ENCODE measurements around the gene IPO11.

Gene IPO11

DNA sequence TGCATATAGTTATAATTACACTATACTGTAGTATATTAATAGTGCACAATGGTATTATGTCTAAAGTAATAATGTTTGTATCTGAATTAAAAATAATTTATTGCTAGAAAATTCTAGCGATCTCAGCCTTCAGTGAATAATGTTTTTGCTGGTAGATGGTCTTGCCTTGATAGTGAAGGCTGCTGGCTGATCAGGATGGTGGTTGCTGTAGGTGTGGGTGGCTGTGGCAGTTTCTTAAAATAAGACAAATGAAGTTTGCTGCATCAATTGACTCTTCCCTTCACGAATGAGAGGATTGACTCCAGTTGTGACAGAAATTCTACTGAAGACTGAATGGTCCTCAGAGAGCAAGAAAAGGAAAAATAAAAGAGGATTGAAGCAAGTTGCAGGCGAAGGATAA lies 146.4 kb downstream of the IPO11 start:
- no peak overlapping the region for H3K4ac ChIP-seq (ENCODE audit: low read depth in 1 of 2, low read length in 2 of 2)
- no peak overlapping the region for H2BK12ac ChIP-seq (ENCODE audit: low read length in 2 of 2)
- peaks cover 2% of the 10 kb centered on the region for H3K79me1 ChIP-seq (replicated peaks; ENCODE audit: low read length, poor library complexity, severe bottlenecking)
- no peak overlapping the region for H3K9ac ChIP-seq (ENCODE audit: low read length)
- no peak overlapping the region for H2AK5ac ChIP-seq (ENCODE audit: low read length, severe bottlenecking)
- H3K14ac ChIP-seq (ENCODE audit: low read length in 2 of 2), result no peak overlapping the region
- no peaks in the 10 kb centered on the region for H3K9me3 ChIP-seq (ENCODE audit: control insufficient read depth, low read length)
- no peak overlapping the region for H2BK120ac ChIP-seq (ENCODE audit: low read depth, low read length)
- no peak overlapping the region for H3K4me2 ChIP-seq (ENCODE audit: low read length, poor library complexity, severe bottlenecking)
- H4K8ac ChIP-seq (ENCODE audit: low read length), result no peak overlapping the region
- no peak overlapping the region for H2AFZ ChIP-seq (ENCODE audit: low read depth, low read length)
- no peak overlapping the region for H3K18ac ChIP-seq (ENCODE audit: low read depth in 1 of 2, low read length in 2 of 2)
- no peak for DNase-seq
- H3K4me1 ChIP-seq (ENCODE audit: control insufficient read depth, insufficient read depth, low read depth, low read length), result no peaks in the 10 kb centered on the region
- no peak overlapping the region for H3K27ac ChIP-seq (ENCODE audit: low read length, poor library complexity, severe bottlenecking)
- H2BK5ac ChIP-seq (ENCODE audit: low read depth, low read length, poor library complexity, severe bottlenecking), result no peak overlapping the region
- 97% methylated on average over 3 of the region's 3 CpGs for WGBS
- H3K23ac ChIP-seq (ENCODE audit: low read length in 2 of 2), result no peak overlapping the region
- no peak overlapping the region for H2BK15ac ChIP-seq (ENCODE audit: low read depth, poor library complexity, severe bottlenecking)
- no peak overlapping the region for H3K4me3 ChIP-seq (ENCODE audit: insufficient read depth in 1 of 2, low read depth in 1 of 2, low read length in 2 of 2)
- peaks cover 0 to 28% of the 10 kb centered on the region in 2 experiments for H3K36me3 ChIP-seq (ENCODE audit: control insufficient read depth in 1 of 2, insufficient read depth in 2 of 2, low read depth in 1 of 2, low read length in 2 of 2)
- no peaks in the 10 kb centered on the region for H3K27me3 ChIP-seq (ENCODE audit: control insufficient read depth in 1 of 2, insufficient read depth in 1 of 2, low read length in 2 of 2)
- H4K91ac ChIP-seq (ENCODE audit: low read length), result no peak overlapping the region

DNA sequence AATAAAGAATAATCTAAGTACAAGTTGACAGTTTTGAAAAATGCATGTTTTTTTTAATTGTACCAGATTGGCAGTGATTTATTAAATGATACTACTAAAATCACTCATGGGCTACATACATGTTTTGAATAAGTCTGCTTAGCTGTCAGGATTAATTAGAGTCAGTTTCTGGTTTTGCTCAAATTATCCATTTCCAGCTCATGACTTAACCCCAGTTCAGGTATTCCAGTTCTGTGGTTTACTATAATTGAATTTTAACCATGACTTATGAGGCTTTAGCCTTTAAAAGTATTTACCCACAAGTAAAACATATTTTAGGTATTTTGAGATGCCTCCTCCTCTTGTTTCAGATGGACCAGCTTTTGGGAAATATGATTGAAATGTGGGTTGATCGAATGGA lies 148.2 kb downstream of the IPO11 start:
- peaks cover 2 to 28% of the 10 kb centered on the region in 2 experiments for H3K36me3 ChIP-seq (ENCODE audit: control insufficient read depth in 1 of 2, insufficient read depth in 2 of 2, low read depth in 1 of 2, low read length in 2 of 2)
- no peak overlapping the region for H2BK12ac ChIP-seq (ENCODE audit: low read length in 2 of 2)
- peaks cover 4% of the 10 kb centered on the region for H3K79me1 ChIP-seq (replicated peaks; ENCODE audit: low read length, poor library complexity, severe bottlenecking)
- no peak overlapping the region for H3K18ac ChIP-seq (ENCODE audit: low read depth in 1 of 2, low read length in 2 of 2)
- DNase-seq, result no peak
- H3K23ac ChIP-seq (ENCODE audit: low read length in 2 of 2), result no peak overlapping the region
- WGBS, result 100% methylated on average over 1 of the region's 1 CpG
- no peak overlapping the region for H2BK15ac ChIP-seq (ENCODE audit: low read depth, poor library complexity, severe bottlenecking)
- H2BK120ac ChIP-seq (ENCODE audit: low read depth, low read length), result no peak overlapping the region
- no peak overlapping the region for H3K4me2 ChIP-seq (ENCODE audit: low read length, poor library complexity, severe bottlenecking)
- no peaks in the 10 kb centered on the region for H3K9me3 ChIP-seq (ENCODE audit: control insufficient read depth, low read length)
- no peak overlapping the region for H2BK5ac ChIP-seq (ENCODE audit: low read depth, low read length, poor library complexity, severe bottlenecking)
- H3K4ac ChIP-seq (ENCODE audit: low read depth in 1 of 2, low read length in 2 of 2), result no peak overlapping the region
- no peak overlapping the region for H3K4me3 ChIP-seq (ENCODE audit: insufficient read depth in 1 of 2, low read depth in 1 of 2, low read length in 2 of 2)
- H3K9ac ChIP-seq (ENCODE audit: low read length), result no peak overlapping the region
- H3K27ac ChIP-seq (ENCODE audit: low read length, poor library complexity, severe bottlenecking), result no peak overlapping the region
- H4K91ac ChIP-seq (ENCODE audit: low read length), result no peak overlapping the region
- no peaks in the 10 kb centered on the region for H3K4me1 ChIP-seq (ENCODE audit: control insufficient read depth, insufficient read depth, low read depth, low read length)
- H2AFZ ChIP-seq (ENCODE audit: low read depth, low read length), result no peak overlapping the region
- H2AK5ac ChIP-seq (ENCODE audit: low read length, severe bottlenecking), result no peak overlapping the region
- no peaks in the 10 kb centered on the region for H3K27me3 ChIP-seq (ENCODE audit: control insufficient read depth in 1 of 2, insufficient read depth in 1 of 2, low read length in 2 of 2)
- no peak overlapping the region for H4K8ac ChIP-seq (ENCODE audit: low read length)
- no peak overlapping the region for H3K14ac ChIP-seq (ENCODE audit: low read length in 2 of 2)

GRCh38 chr5:62561896-62562295 lies 149.3 kb downstream of the IPO11 start:
- no peak for DNase-seq
- no peak overlapping the region for H3K27ac ChIP-seq (ENCODE audit: low read length, poor library complexity, severe bottlenecking)
- peaks cover 1% of the 10 kb centered on the region for H3K9me3 ChIP-seq (ENCODE audit: control insufficient read depth, low read length)
- no peaks in the 10 kb centered on the region for H3K27me3 ChIP-seq (ENCODE audit: control insufficient read depth in 1 of 2, insufficient read depth in 1 of 2, low read length in 2 of 2)
- peaks cover 4% of the 10 kb centered on the region for H3K79me1 ChIP-seq (replicated peaks; ENCODE audit: low read length, poor library complexity, severe bottlenecking)
- no peak overlapping the region for H3K9ac ChIP-seq (ENCODE audit: low read length)
- H2BK12ac ChIP-seq (ENCODE audit: low read length in 2 of 2), result no peak overlapping the region
- H4K91ac ChIP-seq (ENCODE audit: low read length), result no peak overlapping the region
- peaks cover 2 to 30% of the 10 kb centered on the region in 2 experiments for H3K36me3 ChIP-seq (ENCODE audit: control insufficient read depth in 1 of 2, insufficient read depth in 2 of 2, low read depth in 1 of 2, low read length in 2 of 2)
- H4K8ac ChIP-seq (ENCODE audit: low read length), result no peak overlapping the region
- no peak overlapping the region for H3K4ac ChIP-seq (ENCODE audit: low read depth in 1 of 2, low read length in 2 of 2)
- H3K4me1 ChIP-seq (ENCODE audit: control insufficient read depth, insufficient read depth, low read depth, low read length), result no peaks in the 10 kb centered on the region
- WGBS, result 100% methylated on average over 1 of the region's 1 CpG
- H3K4me3 ChIP-seq (ENCODE audit: insufficient read depth in 1 of 2, low read depth in 1 of 2, low read length in 2 of 2), result no peak overlapping the region
- no peak overlapping the region for H2BK5ac ChIP-seq (ENCODE audit: low read depth, low read length, poor library complexity, severe bottlenecking)
- no peak overlapping the region for H2AFZ ChIP-seq (ENCODE audit: low read depth, low read length)
- no peak overlapping the region for H2BK120ac ChIP-seq (ENCODE audit: low read depth, low read length)
- H2BK15ac ChIP-seq (ENCODE audit: low read depth, poor library complexity, severe bottlenecking), result no peak overlapping the region
- no peak overlapping the region for H3K4me2 ChIP-seq (ENCODE audit: low read length, poor library complexity, severe bottlenecking)
- H3K23ac ChIP-seq (ENCODE audit: low read length in 2 of 2), result no peak overlapping the region
- no peak overlapping the region for H2AK5ac ChIP-seq (ENCODE audit: low read length, severe bottlenecking)
- no peak overlapping the region for H3K18ac ChIP-seq (ENCODE audit: low read depth in 1 of 2, low read length in 2 of 2)
- H3K14ac ChIP-seq (ENCODE audit: low read length in 2 of 2), result no peak overlapping the region

- H3K27ac ChIP-seq (ENCODE audit: low read length, poor library complexity, severe bottlenecking), result no peak overlapping the region
- H4K91ac ChIP-seq (ENCODE audit: low read length), result no peak overlapping the region
- WGBS, result no CpG with 5 or more reads among the region's 1 CpG
- H4K8ac ChIP-seq (ENCODE audit: low read length), result no peak overlapping the region
- H2AK5ac ChIP-seq (ENCODE audit: low read length, severe bottlenecking), result no peak overlapping the region
- no peak overlapping the region for H3K9ac ChIP-seq (ENCODE audit: low read length)
- H3K14ac ChIP-seq (ENCODE audit: low read length in 2 of 2), result no peak overlapping the region
- H3K79me1 ChIP-seq (replicated peaks; ENCODE audit: low read length, poor library complexity, severe bottlenecking), result peaks cover 6% of the 10 kb centered on the region
- H2BK12ac ChIP-seq (ENCODE audit: low read length in 2 of 2), result no peak overlapping the region
- H2BK15ac ChIP-seq (ENCODE audit: low read depth, poor library complexity, severe bottlenecking), result no peak overlapping the region
- no peak overlapping the region for H3K23ac ChIP-seq (ENCODE audit: low read length in 2 of 2)
- H3K9me3 ChIP-seq (ENCODE audit: control insufficient read depth, low read length), result peaks cover 8% of the 10 kb centered on the region
- no peak for DNase-seq
- no peak overlapping the region for H3K4ac ChIP-seq (ENCODE audit: low read depth in 1 of 2, low read length in 2 of 2)
- H3K4me3 ChIP-seq (ENCODE audit: insufficient read depth in 1 of 2, low read depth in 1 of 2, low read length in 2 of 2), result no peak overlapping the region
- no peaks in the 10 kb centered on the region for H3K4me1 ChIP-seq (ENCODE audit: control insufficient read depth, insufficient read depth, low read depth, low read length)
- H3K27me3 ChIP-seq (ENCODE audit: control insufficient read depth in 1 of 2, insufficient read depth in 1 of 2, low read length in 2 of 2), result no peaks in the 10 kb centered on the region
- H3K4me2 ChIP-seq (ENCODE audit: low read length, poor library complexity, severe bottlenecking), result no peak overlapping the region
- H3K18ac ChIP-seq (ENCODE audit: low read depth in 1 of 2, low read length in 2 of 2), result no peak overlapping the region
- peaks cover 7 to 36% of the 10 kb centered on the region in 2 experiments for H3K36me3 ChIP-seq (ENCODE audit: control insufficient read depth in 1 of 2, insufficient read depth in 2 of 2, low read depth in 1 of 2, low read length in 2 of 2)
- no peak overlapping the region for H2BK120ac ChIP-seq (ENCODE audit: low read depth, low read length)
- H2AFZ ChIP-seq (ENCODE audit: low read depth, low read length), result no peak overlapping the region
- no peak overlapping the region for H2BK5ac ChIP-seq (ENCODE audit: low read depth, low read length, poor library complexity, severe bottlenecking)
These were observed 150.3 kb downstream of the IPO11 start for GRCh38 chr5:62562867-62563266.
